Heart left ventricle (tissue), 16 donors: ENCODE data around the gene CLSTN3. TPM values are rescaled to one million over a fixed set of nuclear protein-coding genes. Genes with fewer than 3 reads are reported as not detected.
A peak's percentile ranks its signal among the peaks of the same experiment; 100 is the strongest.

Source experiments
- ATAC-seq, 4 donors: fragments of 200-7000 bp; cut with Tn5 transposase; one replicate each; pipeline ENCODE4 v1.9.1; 2020 to 2022; ENCODE audit warnings: moderate library complexity in 4 of 4, mild to moderate bottlenecking in 3 of 4, moderate number of reproducible peaks in 1 of 4
- DNase-seq, 5 donors: peaks; one replicate each; pipeline ENCODE4 v3.0.0-alpha.2; 2020
- H3K27ac ChIP-seq, 12 donors: fragments of 200-600 bp; sonication (generic) in 4 of 12; one replicate each; pipeline versions ENCODE4 v1.5.0 to v1.8.0; 2016 to 2022; ENCODE audit warnings: mild to moderate bottlenecking in 2 of 12
- H3K27me3 ChIP-seq, 9 donors: fragments of 200-600 bp; sonication (generic) in 2 of 9; one replicate each; pipeline versions ENCODE4 v1.5.1 to v1.8.0; 2016 to 2022; ENCODE audit warnings: mild to moderate bottlenecking in 3 of 9
- H3K36me3 ChIP-seq, 9 donors: fragments of 200-600 bp; sonication (generic) in 2 of 9; one replicate each; pipeline versions ENCODE4 v1.5.0 to v1.8.0; 2018 to 2022; ENCODE audit warnings: mild to moderate bottlenecking in 2 of 9
- H3K4me1 ChIP-seq, 12 donors: fragments of 200-600 bp; sonication (generic) in 4 of 12; one replicate each; pipeline versions ENCODE4 v1.5.0 to v1.8.0; 2016 to 2022; ENCODE audit warnings: mild to moderate bottlenecking in 3 of 12
- H3K4me3 ChIP-seq, 12 donors: fragments of 200-600 bp; sonication (generic) in 4 of 12; one replicate each; pipeline versions ENCODE4 v1.5.0 to v1.8.0; 2017 to 2022; ENCODE audit warnings: mild to moderate bottlenecking in 9 of 12, moderate library complexity in 4 of 12
- H3K9me3 ChIP-seq, 12 donors: fragments of 200-600 bp; sonication (generic) in 4 of 12; one replicate each; pipeline versions ENCODE4 v1.5.0 to v1.8.0; 2016 to 2022; ENCODE audit warnings: mild to moderate bottlenecking in 1 of 12
- CTCF ChIP-seq, 12 donors: fragments of 200-600 bp; sonication (generic) in 4 of 12; IDR thresholded peaks; one replicate each; pipeline versions ENCODE4 v1.5.0 to v1.8.0; 2018 to 2022; ENCODE audit warnings: antibody characterized with exemption in 12 of 12, mild to moderate bottlenecking in 5 of 12
- POLR2A ChIP-seq, 2 donors: fragments of 450-650 bp; IDR thresholded peaks; one replicate each; pipeline ENCODE4 v1.6.1; 2017; ENCODE audit warnings: antibody characterized with exemption in 2 of 2, mild to moderate bottlenecking in 2 of 2, moderate library complexity in 2 of 2
- WGBS, 4 donors: extraction: QIAGEN DNeasy Blood & Tissue Kit in 2 of 4; methylation state at CpG; one replicate each; pipeline versions ENCODE4 v1.1.5 to v1.1.7; 2013 to 2018; 5-methylcytosine and 5-hydroxymethylcytosine counted together
- intact Hi-C, 10 donors: fragments of 100-400 bp; cut with DNase I; formaldehyde crosslinking; loops; one replicate each; pipeline versions ENCODE4 v1.11.1 to v1.14.2; 2022
- polyA plus RNA-seq, 2 donors: library from polyadenylated mRNA; stranded (reverse); fragments of 200-250 nt; gene quantifications; one replicate each; pipeline ENCODE4 v1.2.3, GENCODE V29; 2013
- total RNA-seq, 9 donors: library from RNA; depleted of rRNA in 2 of 9; stranded (reverse); fragments of >200 nt in 2 of 9; fragmentation: NEBNext Ultra II Directional in 3 of 9; extraction: Animal tissue kit (Norgen Biotek cat#: 25700) in 3 of 9; gene quantifications; one replicate each; pipeline versions ENCODE4 v1.1.0 to v1.2.4, GENCODE V29; 2016 to 2023
- donor health status: ischemic (EF 13 %, LVEDD 7.1; RV severe dilation, severe dysfunction).
- donor health status: healthy with polysubstance abuse.
- donor health status: DM: no; HTN: yes; CAD: no.
- donor health status: DM: no; HTN: no; CAD: no.
- donor health status: ischemic (EF 25% LVEDD 6.9; RV normal size, moderate dysfunction).
- donor health status: ischemic (EF 25% LVEDD 5.7; RV mildly dilated, moderate dysfunction).
- donor health status: healthy.
- donor health status: DM: yes; HTN: yes; CAD: no.
- donor health status: ischemic (EF 35%, LVEDD 5.7; RV mildly dilated, moderate dysfunction).
- donor health status: nonischemic (EF 11% LVEDD 7.7; RV severe dilation, severe dysfunction).
- donor health status: DM: yes; HTN: yes; CAD: no.
- donor health status: PGD.
- donor health status: ischemic (EF 29% LVEDD 5.4; RV normal size, mild dysfunction).
- donor health status: nonischemic (EF 23%, LVEDD 6.1; RV moderate dilation, normal function).

CLSTN3 gene
- total and polyA plus RNA-seq, 11 donors: 3.1 to 18.7 (median 4.1) TPM

GRCh38 chr12:7155471-7156034, 25.4 kb downstream of the CLSTN3 start:
- WGBS, 4 donors: 72 to 88% (median 80%) methylated on average over 5 to 8 of the region's 8 CpGs
- intact Hi-C loops: no loop called here
- ATAC-seq: peak in 1 of 4 donors; percentile 6
- DNase-seq: no peak
- Histone ChIP-seq H3K4me3 (no peak overlapping the region), H3K36me3 (peaks cover 0 to 49% (median 5%) of the 10 kb centered on the region in 9 donors), H3K27ac (no peak overlapping the region), H3K4me1 (no peaks in the 10 kb centered on the region), H3K9me3 (no peaks in the 10 kb centered on the region), H3K27me3 (no peaks in the 10 kb centered on the region)
- TF ChIP-seq CTCF (IDR thresholded peaks at IDR 0.05) (no peak), POLR2A (IDR thresholded peaks at IDR 0.05) (no peak)

- 85 to 95% (median 90%) methylated on average over 17 to 24 of the region's 24 CpGs for WGBS, 4 donors
- intact Hi-C loops: no loop called here
- Histone ChIP-seq H3K36me3 (peaks cover 0 to 39% (median 0%) of the 10 kb centered on the region in 9 donors), H3K4me3 (no peak overlapping the region), H3K27ac (no peak overlapping the region), H3K4me1 (no peaks in the 10 kb centered on the region), H3K27me3 (no peaks in the 10 kb centered on the region), H3K9me3 (no peaks in the 10 kb centered on the region)
- ATAC-seq: no peak
- no peak for TF ChIP-seq POLR2A (IDR thresholded peaks at IDR 0.05)
- TF ChIP-seq CTCF (IDR thresholded peaks at IDR 0.05): no peak
- no peak for DNase-seq
These were observed 26.4 kb downstream of the CLSTN3 start for GRCh38 chr12:7156259-7157197.

- TF ChIP-seq CTCF (IDR thresholded peaks at IDR 0.05): no peak
- TF ChIP-seq POLR2A (IDR thresholded peaks at IDR 0.05): no peak
- peaks cover 0 to 2% (median 0%) of the 10 kb centered on the region in 9 donors for H3K27me3 ChIP-seq
- WGBS, 4 donors: 93 to 96% (median 94%) methylated on average over 17 of the region's 17 CpGs
- intact Hi-C loops: no loop called here
- no peak for DNase-seq
- H3K4me1 ChIP-seq: peaks cover 0 to 1% (median 0%) of the 10 kb centered on the region in 12 donors
- no peak overlapping the region for H3K4me3 ChIP-seq
- H3K36me3 ChIP-seq: peaks cover 0 to 31% (median 0%) of the 10 kb centered on the region in 9 donors
- no peak for ATAC-seq
- no peak overlapping the region for H3K27ac ChIP-seq
- H3K9me3 ChIP-seq: no peaks in the 10 kb centered on the region
These were observed 27.2 kb downstream of the CLSTN3 start for GRCh38 chr12:7157391-7157790.
